Activated T-cell treated with anti-CD3 and anti-CD28 coated beads, Interleukin-2, amount 50 U/mL, for 72 hours (primary cell): ENCODE measurements around the gene ADO. TPM values are rescaled to one million over a fixed set of nuclear protein-coding genes. Genes with fewer than 3 reads are reported as not detected.

Source experiments
- ATAC-seq, 2 donors: fragments of 150-1000 bp; cut with Tn5 transposase; replicated peaks in 1 of 2; 2 replicates each; pipeline ENCODE4 v1.10.0; 2021; ENCODE audit warnings: moderate library complexity in 2 of 2, mild to moderate bottlenecking in 1 of 2
- DNase-seq, 2 donors: peaks; one replicate each; pipeline ENCODE4 v3.0.0; 2021 to 2022; ENCODE audit warnings: mixed read lengths in 1 of 2
- H3K27ac Mint-ChIP-seq: one replicate; pipeline ENCODE4 v1.8.0; 2022; ENCODE audit warnings: mild to moderate bottlenecking, moderate library complexity, mixed read lengths
- H3K27me3 Mint-ChIP-seq: one replicate; pipeline ENCODE4 v1.8.0; 2022; ENCODE audit warnings: low read depth, mixed read lengths
- H3K36me3 Mint-ChIP-seq, 2 donors: one replicate each; pipeline ENCODE4 v1.8.0; 2022; ENCODE audit warnings: mixed read lengths in 2 of 2, mild to moderate bottlenecking in 1 of 2; ENCODE audit not compliant: insufficient read depth in 2 of 2
- H3K4me1 Mint-ChIP-seq: one replicate; pipeline ENCODE4 v1.8.0; 2022; ENCODE audit warnings: low read depth, mixed read lengths
- H3K4me3 Mint-ChIP-seq, 2 donors: one replicate each; pipeline ENCODE4 v1.8.0; 2022; ENCODE audit warnings: mild to moderate bottlenecking in 2 of 2, mixed read lengths in 2 of 2, moderate library complexity in 2 of 2
- H3K9me3 Mint-ChIP-seq, 2 donors: one replicate each; pipeline ENCODE4 v1.8.0; 2022; ENCODE audit warnings: mixed read lengths in 2 of 2
- total RNA-seq, 2 donors: library from RNA; stranded (reverse); gene quantifications; one replicate each; pipeline ENCODE4 v1.2.3, GENCODE V29; 2022

The ADO gene
- total RNA-seq, 2 donors from 2014 or later, result 26.3 to 33.4 TPM

- no peak for ATAC-seq
- peaks cover 47% of the 10 kb centered on the region for H3K4me1 Mint-ChIP-seq
These were observed 38.5 kb downstream of the ADO start for GRCh38 chr10:62842983-62843382.

GRCh38 chr10:62843600-62843999, 39.1 kb downstream of the ADO start:
- Mint-ChIP-seq H3K27me3 (peaks cover 37% of the 10 kb centered on the region), H3K27ac (no peak overlapping the region), H3K4me1 (peaks cover 46% of the 10 kb centered on the region), H3K36me3 (peaks cover 9 to 17% of the 10 kb centered on the region in 2 donors), H3K9me3 (peaks cover 5 to 8% of the 10 kb centered on the region in 2 donors), H3K4me3 (no peak overlapping the region)
- ATAC-seq (peak; percentile 32 to 35), DNase-seq (no peak)

More at GRCh38 chr10:62842983-62843382, 38.5 kb downstream of the ADO start:
- peaks cover 40% of the 10 kb centered on the region for H3K27me3 Mint-ChIP-seq
- H3K9me3 Mint-ChIP-seq, result peaks cover 3 to 8% of the 10 kb centered on the region in 2 donors
- no peak overlapping the region for H3K27ac Mint-ChIP-seq
- H3K36me3 Mint-ChIP-seq, result peaks cover 9 to 14% of the 10 kb centered on the region in 2 donors
- DNase-seq, result no peak
- H3K4me3 Mint-ChIP-seq, result no peak overlapping the region

- Mint-ChIP-seq H3K4me1 (peaks cover 38% of the 10 kb centered on the region), H3K4me3 (peak overlapping the region; percentile 27 to 45), H3K27me3 (peaks cover 35% of the 10 kb centered on the region), H3K27ac (peak overlapping the region; percentile 2), H3K36me3 (peaks cover 13 to 21% of the 10 kb centered on the region in 2 donors), H3K9me3 (peaks cover 6 to 12% of the 10 kb centered on the region in 2 donors)
- peak; percentile 77 to 85 for ATAC-seq
- DNase-seq, result peak in 1 of 2 donors; percentile 41
These were observed 39.9 kb downstream of the ADO start for GRCh38 chr10:62844280-62845011.

- peaks cover 6 to 12% of the 10 kb centered on the region in 2 donors for H3K9me3 Mint-ChIP-seq
- peaks cover 18% of the 10 kb centered on the region for H3K27me3 Mint-ChIP-seq
- DNase-seq (no peak), ATAC-seq (no peak)
- H3K27ac Mint-ChIP-seq, result no peak overlapping the region
- peaks cover 54% of the 10 kb centered on the region for H3K4me1 Mint-ChIP-seq
- H3K36me3 Mint-ChIP-seq, result peaks cover 13 to 21% of the 10 kb centered on the region in 2 donors
- H3K4me3 Mint-ChIP-seq, result no peak overlapping the region
These were observed 42.9 kb downstream of the ADO start for GRCh38 chr10:62847433-62847832.

GRCh38 chr10:62850646-62851045, 46.1 kb downstream of the ADO start:
- Mint-ChIP-seq H3K4me3 (no peak overlapping the region), H3K9me3 (peaks cover 4 to 12% of the 10 kb centered on the region in 2 donors), H3K36me3 (peaks cover 13 to 21% of the 10 kb centered on the region in 2 donors), H3K27ac (no peak overlapping the region), H3K27me3 (peaks cover 7% of the 10 kb centered on the region), H3K4me1 (peaks cover 52% of the 10 kb centered on the region)
- no peak for ATAC-seq
- DNase-seq, result no peak

- Mint-ChIP-seq H3K4me1 (peaks cover 58% of the 10 kb centered on the region), H3K27me3 (peaks cover 7% of the 10 kb centered on the region), H3K27ac (no peak overlapping the region), H3K36me3 (peaks cover 12 to 20% of the 10 kb centered on the region in 2 donors), H3K4me3 (no peak overlapping the region), H3K9me3 (peaks cover 4 to 11% of the 10 kb centered on the region in 2 donors)
- DNase-seq (peak in 1 of 2 donors; percentile 25), ATAC-seq (no peak)
These were observed 46.9 kb downstream of the ADO start for GRCh38 chr10:62851442-62851841.

- peaks cover 71% of the 10 kb centered on the region for H3K4me1 Mint-ChIP-seq
- peak overlapping the region; percentile 67 to 68 for H3K4me3 Mint-ChIP-seq
These were observed 48.6 kb downstream of the ADO start for GRCh38 chr10:62852961-62853702.

GRCh38 chr10:62853710-62854109, 49.2 kb downstream of the ADO start:
- ATAC-seq (peak; percentile 56 to 64), DNase-seq (peak; percentile 69 to 78)
- Mint-ChIP-seq H3K36me3 (peaks cover 2 to 3% of the 10 kb centered on the region in 2 donors), H3K9me3 (peaks cover 0 to 4% of the 10 kb centered on the region in 2 donors), H3K27ac (peak overlapping the region; percentile 80), H3K4me1 (peaks cover 71% of the 10 kb centered on the region), H3K4me3 (peak overlapping the region; percentile 67 to 68), H3K27me3 (peaks cover 8% of the 10 kb centered on the region)

More at GRCh38 chr10:62852961-62853702, 48.6 kb downstream of the ADO start:
- ATAC-seq (peak; percentile 51 to 59), DNase-seq (peak; percentile 64 to 69)
- H3K27me3 Mint-ChIP-seq, result peaks cover 7% of the 10 kb centered on the region
- peaks cover 3 to 7% of the 10 kb centered on the region in 2 donors for H3K36me3 Mint-ChIP-seq
- peaks cover 3 to 4% of the 10 kb centered on the region in 2 donors for H3K9me3 Mint-ChIP-seq
- H3K27ac Mint-ChIP-seq, result peak overlapping the region; percentile 80

GRCh38 chr10:62856021-62856420, 51.5 kb downstream of the ADO start:
- DNase-seq (no peak), ATAC-seq (peak; percentile 63 to 69)
- no peaks in the 10 kb centered on the region for H3K36me3 Mint-ChIP-seq
- H3K27ac Mint-ChIP-seq, result peak overlapping the region; percentile 78
- no peaks in the 10 kb centered on the region for H3K9me3 Mint-ChIP-seq
- H3K27me3 Mint-ChIP-seq, result peaks cover 6% of the 10 kb centered on the region
- peak overlapping the region; percentile 38 to 46 for H3K4me3 Mint-ChIP-seq
- H3K4me1 Mint-ChIP-seq, result peaks cover 76% of the 10 kb centered on the region

Other genes with a start within 250 kb of the ADO start
- gene EGR2, start 11.6 kb downstream of the ADO start, total RNA-seq, result 10 to 100 TPM; 64.3 to 76.7 TPM